RWPE1 (cell line): ENCODE results near the gene ARMC7.
"Not testable (repeated sequence)": the region's sequence is repeated elsewhere in the genome, so short reads cannot be mapped to it uniquely, and the experiment has no call there.

Source experiments
- CTCF ChIA-PET: fragments of 350-600 bp; sonication (Branson Sonifier 250); formaldehyde crosslinking; extraction: SDS; loops from one replicate; lab custom pipeline; 2021; lab: Yijun Ruan, JAX
- POLR2A ChIA-PET: fragments of 400-600 bp; formaldehyde crosslinking; extraction: SDS; loops from one replicate; lab custom pipeline; 2020; ENCODE audit warnings: antibody characterized with exemption; ENCODE audit not compliant: low non-redundant PET; lab: Yijun Ruan, JAX
- DNase-seq: peaks from one replicate; pipeline ENCODE4 v3.0.0; 2012; ENCODE audit warnings: low spot score
- H3K27ac ChIP-seq: fragments of 450-650 bp; 2 replicates; pipeline ENCODE4 v1.5.1; 2017
- TF ChIP-seq, protein P1 (sequence below): fragments of 450-650 bp; conservative IDR thresholded peaks from 2 replicates; pipeline ENCODE4 v1.5.1; 2017; ENCODE audit warnings: low read depth, mild to moderate bottlenecking

Gene ARMC7

DNA sequence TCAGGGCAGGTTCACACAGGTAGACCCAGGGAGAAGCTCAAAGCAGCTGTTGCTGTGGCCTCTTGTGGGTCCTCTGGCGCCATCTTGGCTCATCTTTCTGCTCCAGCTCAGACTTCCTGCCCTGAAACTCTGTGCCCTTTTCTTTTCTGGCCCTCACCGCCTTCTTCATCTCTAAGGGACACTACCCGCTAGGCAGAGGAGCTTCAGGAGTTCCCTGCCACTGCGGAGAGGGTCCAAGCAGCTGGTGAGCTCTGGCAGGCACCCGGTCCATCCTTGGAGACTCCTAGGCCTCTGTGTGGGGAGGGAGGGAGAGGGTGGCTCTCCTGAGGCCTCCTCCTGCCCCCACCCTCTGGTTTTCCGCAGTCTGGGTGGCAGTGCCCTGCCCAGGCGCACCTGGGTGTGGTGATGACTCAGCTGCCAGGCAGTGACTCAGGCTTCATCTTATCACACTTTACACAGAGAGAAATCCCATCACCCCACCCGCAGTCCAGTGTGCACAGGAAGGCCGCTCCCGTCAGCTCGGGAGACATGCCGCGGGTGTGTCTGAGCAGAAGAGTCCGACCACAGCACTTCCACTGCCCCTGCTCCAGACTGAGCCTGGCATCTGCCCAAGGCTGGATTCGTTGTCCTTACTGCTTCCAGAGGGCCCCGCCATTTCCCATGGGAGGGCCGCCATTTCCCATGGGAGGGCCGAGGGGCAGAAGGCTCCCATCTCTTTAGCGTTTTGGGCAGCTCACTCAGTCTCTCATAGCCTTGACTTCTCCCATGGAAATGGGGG is 14.5 kb downstream of the ARMC7 start:
- POLR2A ChIA-PET = interaction anchor here (0.9 to 1.1 kb wide), 2 partner anchors 30 to 36 kb away, joined by 3 to 4 read pairs; partner anchors contain the start of genes JPT1 and SLC16A5
- CTCF ChIA-PET = interaction anchor here (1.0 to 3.4 kb wide), 3 partner anchors 10 to 77 kb away, joined by 3 to 23 read pairs (median 4); no protein-coding TSS in a partner anchor
- TF ChIP-seq, protein P1, sequence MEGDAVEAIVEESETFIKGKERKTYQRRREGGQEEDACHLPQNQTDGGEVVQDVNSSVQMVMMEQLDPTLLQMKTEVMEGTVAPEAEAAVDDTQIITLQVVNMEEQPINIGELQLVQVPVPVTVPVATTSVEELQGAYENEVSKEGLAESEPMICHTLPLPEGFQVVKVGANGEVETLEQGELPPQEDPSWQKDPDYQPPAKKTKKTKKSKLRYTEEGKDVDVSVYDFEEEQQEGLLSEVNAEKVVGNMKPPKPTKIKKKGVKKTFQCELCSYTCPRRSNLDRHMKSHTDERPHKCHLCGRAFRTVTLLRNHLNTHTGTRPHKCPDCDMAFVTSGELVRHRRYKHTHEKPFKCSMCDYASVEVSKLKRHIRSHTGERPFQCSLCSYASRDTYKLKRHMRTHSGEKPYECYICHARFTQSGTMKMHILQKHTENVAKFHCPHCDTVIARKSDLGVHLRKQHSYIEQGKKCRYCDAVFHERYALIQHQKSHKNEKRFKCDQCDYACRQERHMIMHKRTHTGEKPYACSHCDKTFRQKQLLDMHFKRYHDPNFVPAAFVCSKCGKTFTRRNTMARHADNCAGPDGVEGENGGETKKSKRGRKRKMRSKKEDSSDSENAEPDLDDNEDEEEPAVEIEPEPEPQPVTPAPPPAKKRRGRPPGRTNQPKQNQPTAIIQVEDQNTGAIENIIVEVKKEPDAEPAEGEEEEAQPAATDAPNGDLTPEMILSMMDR = no peak
- peak; percentile 96 for DNase-seq
- peak overlapping the region; percentile 100 for H3K27ac ChIP-seq

DNA sequence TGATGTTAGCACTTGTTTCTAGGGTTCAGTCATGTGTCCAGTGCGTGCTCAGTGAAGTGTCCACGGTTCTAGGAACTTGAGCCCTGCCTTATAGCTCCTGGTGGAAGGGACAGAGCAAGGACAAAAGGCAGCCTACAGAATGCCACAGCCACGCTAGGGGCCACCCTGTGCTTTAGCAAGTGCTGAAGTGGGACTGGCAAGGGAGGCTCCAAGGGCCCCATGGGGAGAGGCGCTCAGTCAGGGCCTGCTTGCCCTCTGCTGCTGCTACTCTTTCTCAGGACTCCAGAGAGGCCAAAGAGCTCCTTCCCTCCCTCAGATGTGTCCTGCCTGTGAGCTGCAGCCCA is 15.0 kb downstream of the ARMC7 start:
- no peak for DNase-seq
- CTCF ChIA-PET = interaction anchor here (1.1 to 3.4 kb wide), 2 partner anchors 10 to 11 kb away, joined by 3 to 23 read pairs; no protein-coding TSS in a partner anchor
- POLR2A ChIA-PET = interaction anchor here (1.1 kb wide), 1 partner anchor 37 kb away, joined by 4 read pairs; the partner anchor contains the start of gene SLC16A5
- peak overlapping the region; percentile 100 for H3K27ac ChIP-seq
- TF ChIP-seq, protein P1 = no peak

DNA sequence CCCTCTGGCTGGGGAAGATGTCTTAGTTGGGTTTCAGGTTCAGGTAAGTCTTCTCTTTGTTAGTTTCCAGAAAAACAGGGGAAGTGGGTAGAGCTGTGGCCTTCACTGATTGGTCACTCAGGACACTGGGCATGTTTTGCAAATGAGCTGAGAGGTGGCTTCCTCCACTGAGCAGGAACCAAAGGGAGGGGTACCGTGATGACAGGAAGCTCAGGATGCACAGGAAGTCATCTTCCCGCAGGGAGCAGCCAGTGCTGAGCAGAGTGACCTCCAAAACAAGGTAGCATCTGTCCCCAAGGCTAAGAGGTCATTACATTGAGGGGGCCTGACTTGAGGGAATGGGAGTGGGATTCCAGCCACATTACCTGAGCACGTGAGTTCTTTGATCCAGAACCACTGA is 16.2 kb downstream of the ARMC7 start:
- POLR2A ChIA-PET = no interaction called here
- TF ChIP-seq, protein P1 = no peak
- no peak for DNase-seq
- CTCF ChIA-PET = interaction anchor here (0.7 kb wide), 1 partner anchor 12 kb away, joined by 3 read pairs; no protein-coding TSS in a partner anchor
- H3K27ac ChIP-seq = peak overlapping the region; percentile 100

DNA sequence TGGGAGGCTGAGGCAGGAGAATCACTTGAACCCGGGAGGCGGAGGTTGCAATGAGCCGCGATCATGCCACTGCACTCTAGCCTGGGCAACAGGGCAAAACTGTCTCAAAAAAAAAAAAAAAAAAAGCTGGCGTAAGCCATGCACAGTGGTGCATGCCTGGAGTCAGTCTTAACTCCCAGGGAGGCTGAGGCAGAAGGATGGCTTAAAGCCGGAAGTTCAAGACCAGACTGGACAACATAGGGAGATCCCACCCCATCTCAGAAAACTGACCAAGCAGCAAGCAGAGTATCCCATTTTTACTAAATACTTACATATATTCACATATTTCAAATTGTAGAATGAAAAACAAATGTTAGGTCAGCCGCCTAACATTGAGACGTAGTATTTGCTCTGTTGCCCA is 17.2 kb downstream of the ARMC7 start:
- peak overlapping the region; percentile 100 for H3K27ac ChIP-seq
- POLR2A ChIA-PET = no interaction called here
- no peak for DNase-seq
- CTCF ChIA-PET = interaction anchor here (0.7 to 2.9 kb wide), 2 partner anchors 13 to 243 kb away, joined by 3 to 14 read pairs; no protein-coding TSS in a partner anchor
- TF ChIP-seq, protein P1 = no peak

DNA sequence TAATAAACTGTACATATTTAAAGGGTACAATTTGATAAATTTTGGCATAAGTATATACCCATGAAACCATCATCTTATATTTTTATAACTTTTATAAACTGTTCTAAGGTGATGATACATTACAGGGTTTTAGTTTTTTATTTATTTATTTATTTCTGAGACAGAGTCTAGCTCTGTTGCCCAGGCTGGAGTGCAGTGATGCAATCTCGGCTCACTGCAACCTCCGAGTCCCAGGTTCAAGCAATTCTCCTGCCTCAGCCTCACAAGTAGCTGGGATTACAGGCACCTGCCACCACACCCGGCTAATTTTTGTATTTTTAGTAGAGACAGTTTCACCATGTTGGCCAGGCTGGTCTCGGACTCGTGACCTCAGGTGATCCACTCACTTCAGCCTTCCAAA is 18.2 kb downstream of the ARMC7 start:
- H3K27ac ChIP-seq = peak overlapping the region; percentile 100
- CTCF ChIA-PET = interaction anchor here (2.9 kb wide), 1 partner anchor 14 kb away, joined by 14 read pairs; no protein-coding TSS in a partner anchor
- DNase-seq, POLR2A ChIA-PET: not testable (repeated sequence)

DNA sequence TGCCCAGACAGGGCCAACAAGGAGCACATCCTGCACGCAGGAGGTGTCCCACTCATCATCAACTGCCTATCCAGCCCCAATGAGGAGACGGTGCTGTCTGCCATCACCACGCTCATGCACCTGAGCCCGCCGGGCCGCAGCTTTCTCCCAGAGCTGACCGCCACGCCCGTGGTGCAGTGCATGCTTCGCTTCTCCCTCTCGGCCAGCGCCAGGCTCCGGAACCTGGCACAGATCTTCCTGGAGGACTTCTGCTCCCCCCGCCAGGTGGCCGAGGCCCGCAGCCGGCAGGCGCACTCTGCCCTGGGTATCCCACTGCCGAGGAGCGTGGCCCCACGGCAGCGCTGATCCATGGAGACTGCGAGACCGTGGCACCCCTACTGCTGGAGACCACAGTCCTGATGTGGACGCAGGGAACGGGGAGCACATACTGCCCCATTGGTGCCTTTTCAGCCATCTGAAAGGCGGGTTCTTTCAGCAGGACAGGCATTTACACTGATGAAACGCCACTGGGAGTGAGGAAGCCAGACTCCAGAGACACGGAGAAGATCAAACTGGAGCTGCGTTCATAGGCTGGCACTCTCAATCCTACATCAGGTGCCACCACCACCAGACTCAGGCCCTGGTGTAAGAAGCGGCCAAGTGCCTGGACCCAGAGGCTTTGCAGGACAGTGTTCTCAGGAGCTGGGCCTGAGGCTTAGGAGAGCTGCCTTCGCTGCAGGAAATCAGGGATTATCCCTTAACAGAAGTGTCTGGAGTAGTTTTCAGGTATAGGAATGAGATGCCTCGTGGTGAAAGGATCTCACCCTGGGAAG is 19.1 kb downstream of the ARMC7 start:
- no peak for DNase-seq
- ChIA-PET CTCF (interaction anchor here (0.6 to 2.9 kb wide), 4 partner anchors 9 to 123 kb away, joined by 3 to 14 read pairs (median 4); no protein-coding TSS in a partner anchor), POLR2A (interaction anchor here (0.5 kb wide), 1 partner anchor 40 kb away, joined by 3 read pairs; no protein-coding TSS in a partner anchor)
- TF ChIP-seq, protein P1 = no peak
- peak overlapping the region; percentile 100 for H3K27ac ChIP-seq
